Loucy (cell line): ENCODE data around the gene TMEM258.

Source experiments
- EZH2phosphoT487 ChIP-seq: fragments of 200-600 bp; IDR thresholded peaks from 2 replicates; pipeline ENCODE4 v1.6.1; 2018; ENCODE audit warnings: antibody characterized with exemption, mild to moderate bottlenecking, moderate library complexity, borderline replicate concordance
- TF ChIP-seq, protein P1 (sequence below): fragments of 200-600 bp; sonication (generic); conservative IDR thresholded peaks from 2 replicates; pipeline ENCODE4 v1.5.1; 2014; ENCODE audit warnings: mild to moderate bottlenecking, antibody characterized with exemption, low read length

DNA sequence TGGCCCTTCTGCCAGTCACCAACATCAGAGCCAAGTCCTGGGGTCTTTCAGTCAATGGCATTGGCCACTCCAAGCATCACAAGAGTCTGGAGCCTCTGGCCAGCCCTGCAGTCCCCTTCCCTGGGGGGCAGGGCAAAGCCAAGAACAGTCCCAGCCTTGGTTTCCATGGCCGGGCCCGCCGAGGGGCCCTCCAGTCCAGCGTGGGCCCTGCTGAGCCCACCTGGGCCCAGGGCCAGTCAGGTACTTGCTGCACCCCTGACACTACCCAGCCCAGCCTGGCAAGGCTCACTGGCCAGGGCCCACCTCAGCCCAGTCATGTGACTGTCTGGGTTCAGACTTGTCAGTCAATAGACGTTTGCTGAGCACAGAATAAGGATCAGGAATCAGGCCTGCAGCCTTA is 10.8 kb downstream of the TMEM258 start:
- TF ChIP-seq, protein P1, sequence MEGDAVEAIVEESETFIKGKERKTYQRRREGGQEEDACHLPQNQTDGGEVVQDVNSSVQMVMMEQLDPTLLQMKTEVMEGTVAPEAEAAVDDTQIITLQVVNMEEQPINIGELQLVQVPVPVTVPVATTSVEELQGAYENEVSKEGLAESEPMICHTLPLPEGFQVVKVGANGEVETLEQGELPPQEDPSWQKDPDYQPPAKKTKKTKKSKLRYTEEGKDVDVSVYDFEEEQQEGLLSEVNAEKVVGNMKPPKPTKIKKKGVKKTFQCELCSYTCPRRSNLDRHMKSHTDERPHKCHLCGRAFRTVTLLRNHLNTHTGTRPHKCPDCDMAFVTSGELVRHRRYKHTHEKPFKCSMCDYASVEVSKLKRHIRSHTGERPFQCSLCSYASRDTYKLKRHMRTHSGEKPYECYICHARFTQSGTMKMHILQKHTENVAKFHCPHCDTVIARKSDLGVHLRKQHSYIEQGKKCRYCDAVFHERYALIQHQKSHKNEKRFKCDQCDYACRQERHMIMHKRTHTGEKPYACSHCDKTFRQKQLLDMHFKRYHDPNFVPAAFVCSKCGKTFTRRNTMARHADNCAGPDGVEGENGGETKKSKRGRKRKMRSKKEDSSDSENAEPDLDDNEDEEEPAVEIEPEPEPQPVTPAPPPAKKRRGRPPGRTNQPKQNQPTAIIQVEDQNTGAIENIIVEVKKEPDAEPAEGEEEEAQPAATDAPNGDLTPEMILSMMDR, result no peak
- no peak for TF ChIP-seq EZH2phosphoT487
